Measurements from ENCODE around the gene C15orf62. TPM values are rescaled to one million over a fixed set of nuclear protein-coding genes. Genes with fewer than 3 reads are reported as not detected.
A peak's percentile ranks its signal among the peaks of the same experiment; 100 is the strongest.

C15orf62 gene
- total RNA-seq, 2 donors from 2014 or later = 0.51 to 1.3 TPM

DNA sequence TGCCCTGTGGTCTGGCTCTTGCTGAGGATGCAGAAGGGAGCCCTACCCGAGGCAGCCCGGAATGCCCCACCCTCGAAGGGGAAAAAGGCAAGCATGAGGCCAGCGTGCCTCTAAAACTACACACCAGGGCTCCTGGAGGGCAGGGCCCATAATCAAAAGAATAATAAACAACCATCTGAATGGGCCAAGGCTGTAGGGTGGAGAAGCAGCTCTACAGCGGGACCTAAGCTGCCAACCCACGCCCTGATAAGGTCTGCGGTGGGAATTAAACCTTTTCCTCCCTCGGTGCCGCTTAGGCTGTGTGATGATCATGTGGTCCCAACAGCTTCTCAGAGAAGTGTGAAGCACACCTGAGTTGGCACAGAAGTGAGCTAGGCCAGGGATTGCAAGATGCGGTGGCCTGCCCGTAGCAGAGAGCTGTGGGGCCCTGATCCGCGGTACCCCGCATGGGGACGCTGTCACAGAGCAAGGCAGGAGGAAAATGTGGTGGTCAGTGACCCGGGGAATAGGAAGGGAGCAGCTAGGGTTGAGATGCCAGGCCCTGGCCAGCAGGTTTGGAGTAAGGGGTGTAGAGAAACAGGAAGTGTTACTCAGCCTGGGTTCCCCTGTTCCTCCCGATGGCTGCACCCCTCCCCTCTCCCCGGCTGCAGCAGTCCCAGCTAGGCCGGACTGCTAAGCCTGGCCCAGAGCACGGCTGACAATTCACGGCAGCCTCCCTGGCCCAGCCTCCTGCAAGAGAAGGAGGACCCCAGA lies 1.1 kb upstream of the C15orf62 start:
- intact Hi-C loops (cut with DNase I) = loop anchor here (5.0 kb wide), 1 partner anchor 34 kb away; no protein-coding TSS in a partner anchor
- DNase-seq (ENCODE audit: low spot score) = no peak
- Histone ChIP-seq H3K4me1 (replicated peaks) (peaks cover 23% of the 10 kb centered on the region), H3K27ac (peak overlapping the region; percentile 76 to 80), H3K4me3 (no peak overlapping the region), H3K36me3 (no peaks in the 10 kb centered on the region), H3K27me3 (replicated peaks; ENCODE audit: insufficient read depth) (no peaks in the 10 kb centered on the region), H3K9me3 (no peaks in the 10 kb centered on the region)
- TF ChIP-seq, protein P1, sequence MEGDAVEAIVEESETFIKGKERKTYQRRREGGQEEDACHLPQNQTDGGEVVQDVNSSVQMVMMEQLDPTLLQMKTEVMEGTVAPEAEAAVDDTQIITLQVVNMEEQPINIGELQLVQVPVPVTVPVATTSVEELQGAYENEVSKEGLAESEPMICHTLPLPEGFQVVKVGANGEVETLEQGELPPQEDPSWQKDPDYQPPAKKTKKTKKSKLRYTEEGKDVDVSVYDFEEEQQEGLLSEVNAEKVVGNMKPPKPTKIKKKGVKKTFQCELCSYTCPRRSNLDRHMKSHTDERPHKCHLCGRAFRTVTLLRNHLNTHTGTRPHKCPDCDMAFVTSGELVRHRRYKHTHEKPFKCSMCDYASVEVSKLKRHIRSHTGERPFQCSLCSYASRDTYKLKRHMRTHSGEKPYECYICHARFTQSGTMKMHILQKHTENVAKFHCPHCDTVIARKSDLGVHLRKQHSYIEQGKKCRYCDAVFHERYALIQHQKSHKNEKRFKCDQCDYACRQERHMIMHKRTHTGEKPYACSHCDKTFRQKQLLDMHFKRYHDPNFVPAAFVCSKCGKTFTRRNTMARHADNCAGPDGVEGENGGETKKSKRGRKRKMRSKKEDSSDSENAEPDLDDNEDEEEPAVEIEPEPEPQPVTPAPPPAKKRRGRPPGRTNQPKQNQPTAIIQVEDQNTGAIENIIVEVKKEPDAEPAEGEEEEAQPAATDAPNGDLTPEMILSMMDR (IDR thresholded peaks at IDR 0.05) = no peak
- no peak for TF ChIP-seq POLR2AphosphoS5 (IDR thresholded peaks at IDR 0.05)
- no peak for TF ChIP-seq POLR2A (IDR thresholded peaks at IDR 0.05)
- 67% methylated on average over 17 of the region's 21 CpGs for WGBS

DNA sequence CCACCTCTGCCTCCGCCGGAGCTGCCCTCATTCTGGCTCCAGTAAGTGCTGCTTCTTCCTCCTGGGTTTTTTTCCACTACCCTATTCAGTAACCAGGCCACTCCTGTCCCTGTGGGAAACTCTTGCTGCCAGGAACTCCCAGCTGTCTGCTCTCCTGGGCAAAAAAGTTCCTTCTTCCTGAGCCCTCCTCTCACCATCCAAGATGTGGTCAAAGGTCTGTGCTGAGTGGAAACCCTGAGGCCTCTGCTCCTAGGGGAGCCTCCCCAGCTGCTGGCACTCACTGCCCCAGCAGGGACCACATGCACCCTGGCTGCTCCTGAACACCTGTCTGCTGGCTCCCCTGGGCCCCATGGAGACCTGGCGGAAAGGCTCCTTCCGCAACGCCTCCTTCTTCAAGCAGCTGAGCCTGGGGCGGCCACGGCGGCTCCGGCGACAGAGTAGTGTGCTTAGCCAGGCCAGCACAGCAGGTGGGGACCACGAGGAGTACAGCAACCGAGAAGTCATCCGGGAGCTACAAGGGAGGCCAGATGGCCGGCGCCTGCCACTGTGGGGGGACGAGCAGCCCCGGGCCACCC lies 454 bp downstream of the C15orf62 start:
- no peaks in the 10 kb centered on the region for H3K9me3 ChIP-seq
- DNase-seq (ENCODE audit: low spot score) = peak; percentile 29
- H3K27me3 ChIP-seq (replicated peaks; ENCODE audit: insufficient read depth) = no peaks in the 10 kb centered on the region
- intact Hi-C loops (cut with DNase I) = no loop called here
- H3K27ac ChIP-seq = peak overlapping the region; percentile 76 to 80
- 78% methylated on average over 16 of the region's 17 CpGs for WGBS
- peaks cover 19% of the 10 kb centered on the region for H3K4me1 ChIP-seq (replicated peaks)
- no peak overlapping the region for H3K4me3 ChIP-seq
- H3K36me3 ChIP-seq = peaks cover 0 to 3% of the 10 kb centered on the region in 2 donors
- TF ChIP-seq POLR2A (IDR thresholded peaks at IDR 0.05) (no peak), POLR2AphosphoS5 (IDR thresholded peaks at IDR 0.05) (no peak)
- TF ChIP-seq, protein P1 (IDR thresholded peaks at IDR 0.05) = no peak

DNA sequence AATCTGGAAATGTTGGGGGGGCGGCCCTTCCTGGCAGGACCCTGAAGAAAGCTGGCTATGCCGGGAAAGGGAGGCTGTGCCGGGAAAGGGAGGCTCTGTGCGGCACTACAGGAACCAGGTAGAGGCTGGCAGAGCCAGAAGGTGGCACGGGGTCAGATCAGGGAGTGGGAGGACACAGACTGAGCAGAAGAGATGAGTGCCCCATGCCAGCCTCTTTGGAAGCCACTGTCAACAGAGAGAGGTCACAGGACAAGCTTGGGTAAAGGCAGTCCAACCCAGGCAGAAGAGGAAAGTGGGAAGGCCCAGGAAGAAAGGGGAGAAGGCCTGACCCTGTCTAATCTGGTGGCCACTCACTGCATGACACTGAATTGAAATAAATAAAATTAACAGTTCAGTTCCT lies 1.5 kb downstream of the C15orf62 start:
- Histone ChIP-seq H3K9me3 (no peaks in the 10 kb centered on the region), H3K36me3 (peaks cover 0 to 4% of the 10 kb centered on the region in 2 donors), H3K4me1 (replicated peaks) (peaks cover 23% of the 10 kb centered on the region), H3K4me3 (no peak overlapping the region), H3K27ac (peak overlapping the region; percentile 37 to 80), H3K27me3 (replicated peaks; ENCODE audit: insufficient read depth) (no peaks in the 10 kb centered on the region)
- 94% methylated on average over 5 of the region's 5 CpGs for WGBS
- no peak for DNase-seq (ENCODE audit: low spot score)
- no peak for TF ChIP-seq POLR2A (IDR thresholded peaks at IDR 0.05)
- no peak for TF ChIP-seq POLR2AphosphoS5 (IDR thresholded peaks at IDR 0.05)
- TF ChIP-seq, protein P1 (IDR thresholded peaks at IDR 0.05) = no peak
- intact Hi-C loops (cut with DNase I) = no loop called here

DNA sequence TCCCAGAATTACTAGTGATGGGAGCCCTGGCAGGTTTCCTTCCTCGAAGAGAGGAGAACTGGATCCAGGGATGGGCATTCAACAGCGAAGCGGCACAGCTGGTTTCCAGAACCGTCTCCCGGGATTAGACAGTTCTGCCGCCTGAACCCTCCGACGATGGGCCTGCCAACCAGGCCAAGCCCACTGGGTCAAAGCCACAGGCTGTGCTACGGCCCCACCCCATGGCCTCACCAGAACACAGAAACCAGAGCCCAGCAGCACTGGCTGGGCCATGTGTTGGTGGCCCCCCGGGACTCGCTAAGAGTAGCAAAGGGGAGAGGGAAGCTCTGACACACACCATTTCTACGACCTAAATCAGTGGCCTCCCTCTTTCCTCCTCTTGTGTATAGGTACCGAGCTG lies 2.2 kb downstream of the C15orf62 start:
- no peak for DNase-seq (ENCODE audit: low spot score)
- TF ChIP-seq POLR2A (IDR thresholded peaks at IDR 0.05) (no peak), POLR2AphosphoS5 (IDR thresholded peaks at IDR 0.05) (no peak)
- TF ChIP-seq, protein P1 (IDR thresholded peaks at IDR 0.05) = no peak
- no peak overlapping the region for H3K4me3 ChIP-seq
- intact Hi-C loops (cut with DNase I) = no loop called here
- H3K4me1 ChIP-seq (replicated peaks) = peaks cover 26% of the 10 kb centered on the region
- WGBS = 84% methylated on average over 13 of the region's 13 CpGs
- no peaks in the 10 kb centered on the region for H3K27me3 ChIP-seq (replicated peaks; ENCODE audit: insufficient read depth)
- H3K36me3 ChIP-seq = peaks cover 0 to 4% of the 10 kb centered on the region in 2 donors
- no peaks in the 10 kb centered on the region for H3K9me3 ChIP-seq
- no peak overlapping the region for H3K27ac ChIP-seq

Measured in prostate gland (tissue), 2 donors.